ENCODE data around the gene DNM2. TPM values are rescaled to one million over a fixed set of nuclear protein-coding genes. Genes with fewer than 3 reads are reported as not detected.

DNM2 gene
- total and polyA plus RNA-seq, 9 of the 15 experiments (the other 6 are each of a cell fraction or from before 2014, with no cell fraction given) = 2.2 to 161 (median 72.6) TPM

GRCh38 chr19:10736916-10737551, 19.2 kb downstream of the DNM2 start (continued):
- TF ChIP-seq TBL1XR1 (IDR thresholded peaks at IDR 0.05; ENCODE audit: low read length in 2 of 2) (no peak), ZNF3 (CRISPR knock-in tag; IDR thresholded peaks at IDR 0.05) (no peak), PHTF2 (CRISPR knock-in tag; IDR thresholded peaks at IDR 0.05) (no peak), CREM (IDR thresholded peaks at IDR 0.05; ENCODE audit: low read depth) (no peak), RBM22 (IDR thresholded peaks at IDR 0.05; ENCODE audit: low read depth, low read length, poor library complexity, severe bottlenecking) (no peak), NFE2 (IDR thresholded peaks at IDR 0.05; ENCODE audit: low read depth) (no peak), ZBTB26 (CRISPR knock-in tag; IDR thresholded peaks at IDR 0.05) (no peak), CGGBP1 (CRISPR knock-in tag; IDR thresholded peaks at IDR 0.05) (no peak), LARP7 (IDR thresholded peaks at IDR 0.05) (no peak), RBM25 (IDR thresholded peaks at IDR 0.05; ENCODE audit: low read depth, low read length, severe bottlenecking) (peak; percentile 52), ZNF551 (CRISPR knock-in tag; IDR thresholded peaks at IDR 0.05) (no peak), MYNN (IDR thresholded peaks at IDR 0.05) (no peak), MYNN (CRISPR knock-in tag; IDR thresholded peaks at IDR 0.05) (no peak), HOMEZ (CRISPR knock-in tag; IDR thresholded peaks at IDR 0.05) (no peak), ZFP1 (CRISPR knock-in tag; IDR thresholded peaks at IDR 0.05) (no peak), TOE1 (IDR thresholded peaks at IDR 0.05; ENCODE audit: borderline replicate concordance) (no peak), TOE1 (CRISPR knock-in tag; IDR thresholded peaks at IDR 0.05; ENCODE audit: borderline replicate concordance, low read depth) (no peak), U2AF2 (optimal IDR thresholded peaks at IDR 0.05; ENCODE audit: low read depth, low read length) (no peak), MIER1 (IDR thresholded peaks at IDR 0.05; ENCODE audit: low read depth) (no peak), ZNF592 (IDR thresholded peaks at IDR 0.05) (peak; percentile 72), HDAC1 (IDR thresholded peaks at IDR 0.05) (no peak; a peak in 2 of 4 replicates), NFIX (CRISPR knock-in tag; IDR thresholded peaks at IDR 0.05; ENCODE audit: low read depth) (no peak), WHSC1 (IDR thresholded peaks at IDR 0.05; ENCODE audit: low read length) (no peak), CSDE1 (IDR thresholded peaks at IDR 0.05) (no peak), MCM7 (IDR thresholded peaks at IDR 0.05) (no peak)
